Left lobe of liver (tissue), 2 donors: ENCODE results near the gene ATG13. TPM values are rescaled to one million over a fixed set of nuclear protein-coding genes. Genes with fewer than 3 reads are reported as not detected.
"Not testable (repeated sequence)": the region's sequence is repeated elsewhere in the genome, so short reads cannot be mapped to it uniquely, and the experiment has no call there.

Experiments
- ATAC-seq: fragments of 200-7000 bp; cut with Tn5 transposase; one replicate; pipeline ENCODE4 v1.9.1; 2020; ENCODE audit warnings: mild to moderate bottlenecking, moderate library complexity
- DNase-seq: peaks from one replicate; pipeline ENCODE4 v3.0.0-alpha.2; 2020; ENCODE audit warnings: low spot score
- total RNA-seq: library from RNA; stranded (reverse); gene quantifications from one replicate; pipeline ENCODE4 v1.2.1, GENCODE V29; 2021
- donor health status: DM: no; HTN: no; CAD: no; lungs with moderate emphysema.
- donor health status: DM: no; HTN: yes; CAD: no.

ATG13 gene
- total RNA-seq, 1 donor from 2014 or later, result 43.0 TPM

DNA sequence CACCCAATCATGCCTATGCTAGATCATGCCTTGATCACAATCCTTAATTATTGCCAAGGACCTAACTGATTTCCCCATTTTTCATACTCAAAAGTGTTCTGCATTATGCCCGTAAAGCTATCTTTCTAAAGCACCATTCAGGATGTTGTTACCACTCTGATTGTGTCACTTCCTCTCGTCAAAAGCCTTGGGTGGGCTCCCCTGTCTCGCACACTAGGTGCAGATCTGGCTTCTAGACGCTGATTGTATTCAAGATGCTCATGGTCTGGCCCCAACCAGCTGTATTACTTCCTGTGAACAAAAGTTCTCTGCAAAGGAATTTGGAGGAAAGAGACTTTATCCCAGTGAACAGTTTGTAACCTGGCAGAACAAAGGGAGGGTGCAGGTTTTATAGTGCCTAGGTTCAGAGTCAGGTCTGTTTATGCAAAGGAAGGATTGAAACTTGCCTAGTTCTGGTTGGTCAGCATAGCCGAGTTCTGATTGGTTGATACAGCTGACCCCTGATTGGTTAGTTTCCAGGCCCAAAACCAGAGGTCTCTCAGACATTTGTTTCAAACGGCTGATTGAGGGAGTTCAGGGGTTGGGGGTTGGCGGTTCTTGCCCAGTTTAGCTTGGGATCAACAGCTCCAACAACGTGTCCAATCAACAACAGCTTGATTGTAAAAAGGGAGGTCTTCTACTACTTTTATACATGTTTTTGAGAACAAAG is 25.4 kb downstream of the ATG13 start:
- ATAC-seq (no peak), DNase-seq (no peak)

GRCh38 chr11:46643531-46643930 is 26.2 kb downstream of the ATG13 start:
- ATAC-seq (no peak), DNase-seq (no peak)

DNA sequence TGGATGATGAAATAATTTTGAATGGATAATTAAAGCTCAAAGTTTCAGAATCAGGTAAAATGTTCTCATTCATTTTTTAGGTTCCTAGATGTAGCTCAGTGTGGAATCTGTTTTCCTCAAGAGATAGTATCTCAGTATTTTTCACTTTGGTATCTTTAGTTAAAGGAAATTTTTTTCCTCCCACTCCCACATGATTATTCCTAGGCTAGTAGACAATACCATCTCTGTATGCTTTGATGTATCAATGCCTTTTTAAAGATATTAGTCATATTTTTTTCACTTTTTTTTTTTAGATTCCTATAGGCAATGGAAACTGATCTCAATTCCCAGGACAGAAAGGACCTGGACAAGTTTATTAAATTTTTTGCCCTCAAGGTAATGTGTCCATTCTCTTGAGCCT is 26.6 kb downstream of the ATG13 start:
- ATAC-seq (no peak), DNase-seq (no peak)

- peak; percentile 68 for DNase-seq
- ATAC-seq, result peak; percentile 96
Observed at GRCh38 chr11:46649180-46649738, 31.9 kb downstream of the ATG13 start.

DNA sequence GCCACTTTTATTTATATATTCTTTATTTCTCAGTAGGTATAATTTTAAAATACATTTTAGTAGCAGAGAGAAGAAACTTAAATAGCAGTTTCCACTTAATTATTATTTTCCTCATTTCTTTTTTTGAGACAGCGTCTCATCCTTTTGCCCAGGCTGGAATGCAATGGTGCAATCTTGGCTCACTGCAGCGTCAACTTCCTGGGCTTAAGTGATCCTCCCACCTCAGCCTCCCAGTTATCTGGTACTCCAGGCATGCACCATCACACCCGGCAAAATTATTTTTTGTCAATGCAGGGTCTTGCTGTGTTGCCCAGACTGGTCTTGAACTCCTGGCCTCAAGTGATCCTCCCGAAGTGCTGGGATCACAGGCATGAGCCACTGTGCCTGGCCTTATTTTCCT is 38.3 kb downstream of the ATG13 start:
- DNase-seq, result no peak
- no peak for ATAC-seq

DNA sequence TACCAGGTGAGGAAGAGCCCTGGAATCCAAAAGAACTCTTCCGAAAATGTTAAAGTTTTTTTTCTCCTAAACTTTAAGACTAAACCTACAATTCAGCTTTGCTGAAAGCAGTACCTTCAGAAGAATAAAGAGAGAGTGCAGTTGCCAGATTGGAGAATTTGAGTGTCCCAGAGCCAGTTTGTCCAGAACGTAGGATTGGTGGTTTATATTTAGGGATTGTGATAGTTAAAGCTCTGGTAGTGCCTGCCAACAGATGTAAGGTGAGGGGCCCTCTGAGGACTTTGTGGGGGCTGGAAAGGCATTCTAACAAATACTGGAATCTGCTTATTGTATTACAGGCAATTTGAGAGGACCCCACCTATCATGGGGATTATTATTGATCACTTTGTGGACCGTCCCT is 39.8 kb downstream of the ATG13 start:
- no peak for DNase-seq
- no peak for ATAC-seq

DNA sequence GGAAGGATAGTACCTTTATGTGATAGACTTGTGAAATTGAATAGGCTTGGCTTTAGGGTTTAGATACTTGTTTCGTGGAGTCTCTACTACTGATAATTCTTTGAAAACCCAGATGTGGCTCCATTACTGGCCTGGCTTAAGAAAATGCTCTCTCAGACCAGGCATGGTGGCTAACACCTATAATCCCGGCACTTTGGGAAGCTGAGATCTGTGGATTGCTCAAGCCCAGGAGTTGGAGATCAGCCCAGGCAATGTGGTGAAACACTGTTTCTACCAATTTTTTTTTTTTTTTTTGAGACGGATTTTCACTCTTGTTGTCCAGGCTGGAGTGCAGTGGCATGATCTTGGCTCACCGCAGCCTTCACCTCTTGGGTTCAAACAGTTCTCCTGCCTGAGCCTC is 40.9 kb downstream of the ATG13 start:
- peak; percentile 77 for DNase-seq
- peak; percentile 89 for ATAC-seq

DNA sequence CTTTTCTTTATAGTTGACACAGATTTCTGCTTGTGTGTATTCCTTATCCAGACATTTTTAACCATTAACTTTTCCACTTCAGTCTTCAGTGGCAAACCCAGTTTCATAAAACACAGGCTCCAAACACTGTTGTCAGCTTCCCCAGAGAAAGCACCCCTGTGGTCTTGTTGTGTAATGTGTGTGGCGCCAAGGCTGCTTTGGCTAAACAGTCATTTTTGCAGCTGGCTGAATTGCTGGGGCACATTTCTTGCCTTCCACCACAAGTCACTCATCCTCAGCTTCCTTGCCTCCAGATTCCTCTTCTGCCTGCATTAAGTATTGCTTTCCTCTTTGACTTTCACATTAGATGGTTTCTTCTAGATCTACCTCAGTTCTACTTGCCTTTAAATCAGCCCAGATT is 42.6 kb downstream of the ATG13 start:
- DNase-seq (no peak), ATAC-seq (peak; percentile 25)

DNA sequence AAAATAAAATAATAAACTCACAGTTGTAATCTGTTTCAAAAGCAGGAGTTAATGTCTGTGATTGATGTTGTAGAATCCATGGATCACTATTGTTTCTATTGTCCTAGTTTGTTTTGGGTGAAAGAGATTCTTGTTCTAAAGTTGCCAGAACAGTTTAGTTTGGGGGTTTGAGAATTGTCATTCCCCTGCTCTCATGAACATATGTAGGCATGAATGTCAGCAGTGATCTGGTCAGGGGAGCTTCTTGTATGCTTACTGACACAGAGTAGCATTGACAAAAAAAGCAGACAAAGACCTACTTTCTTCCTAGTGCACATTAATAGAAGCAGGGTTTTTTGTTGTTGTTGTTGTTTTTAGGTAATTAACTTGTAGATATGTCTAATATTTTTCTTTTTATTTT is 44.5 kb downstream of the ATG13 start:
- ATAC-seq (no peak), DNase-seq (no peak)

DNA sequence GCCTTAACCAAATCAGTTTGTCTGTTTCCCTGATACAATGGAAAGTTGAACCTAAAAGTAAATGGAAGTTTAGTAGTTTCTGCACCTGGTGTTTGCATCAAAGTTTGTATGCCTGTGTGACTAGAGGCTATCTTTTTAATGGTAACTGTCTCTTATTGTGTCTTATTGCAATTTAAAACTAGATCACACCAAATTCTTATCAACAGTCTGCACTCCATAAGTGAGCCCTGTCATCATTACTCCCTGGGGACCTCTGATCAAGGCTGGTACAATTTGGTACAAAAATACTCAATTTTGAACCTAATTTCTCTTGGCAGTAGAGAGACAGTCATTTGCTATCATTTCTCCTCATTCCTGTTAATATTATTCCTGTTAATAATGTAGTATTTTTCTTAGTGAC is 45.0 kb downstream of the ATG13 start:
- ATAC-seq, result no peak
- DNase-seq, result no peak

GRCh38 chr11:46663277-46663940 is 46.1 kb downstream of the ATG13 start:
- DNase-seq, result no peak
- ATAC-seq, result no peak

DNA sequence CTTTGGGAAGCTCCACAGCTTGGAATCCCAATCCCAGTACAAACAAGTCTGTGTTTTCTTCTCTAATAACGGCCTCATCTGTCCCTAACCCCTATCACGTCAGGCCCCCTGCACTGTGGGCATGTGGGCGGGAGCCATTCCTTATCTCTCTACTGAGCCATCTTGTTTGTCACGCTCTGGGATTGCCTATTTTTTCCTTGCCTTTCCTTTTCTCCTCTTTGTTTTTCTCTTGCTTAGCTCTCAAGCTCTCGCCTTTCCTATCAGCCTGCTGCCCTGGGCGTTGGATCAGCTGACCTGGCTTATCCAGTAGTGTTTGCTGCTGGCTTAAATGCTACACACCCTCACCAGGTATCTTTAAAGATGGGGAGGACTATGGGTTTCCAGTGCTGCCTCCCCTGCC is 47.3 kb downstream of the ATG13 start:
- no peak for ATAC-seq
- no peak for DNase-seq

DNA sequence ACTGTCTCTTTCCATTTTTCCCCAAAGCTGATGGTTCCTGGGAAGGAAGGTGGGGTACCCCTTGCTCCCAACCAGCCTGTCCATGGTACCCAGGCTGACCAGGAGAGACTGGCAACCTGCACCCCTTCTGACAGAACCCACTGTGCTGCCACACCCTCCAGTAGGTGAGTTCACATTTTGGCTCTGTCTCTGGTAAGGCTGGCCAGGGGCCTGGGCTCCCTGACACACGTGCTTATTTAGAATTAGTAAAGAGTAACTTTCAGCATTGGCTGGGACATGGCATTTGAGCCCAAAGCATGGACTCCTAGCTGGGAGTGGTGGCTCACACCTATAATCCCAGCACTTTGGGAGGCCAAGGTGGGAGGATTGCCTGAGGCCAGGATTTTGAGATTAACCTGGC is 48.0 kb downstream of the ATG13 start:
- ATAC-seq (no peak), DNase-seq (no peak)

GRCh38 chr11:46666516-46666915 is 49.2 kb downstream of the ATG13 start:
- no peak for ATAC-seq

GRCh38 chr11:46667043-46667481 is 49.7 kb downstream of the ATG13 start:
- DNase-seq (no peak), ATAC-seq (no peak)

More at GRCh38 chr11:46666516-46666915, 49.2 kb downstream of the ATG13 start:
- DNase-seq, result no peak

GRCh38 chr11:46668480-46669085 is 51.2 kb downstream of the ATG13 start:
- no peak for ATAC-seq
- no peak for DNase-seq

GRCh38 chr11:46669711-46670139 is 52.4 kb downstream of the ATG13 start:
- DNase-seq, result no peak
- ATAC-seq, result peak; percentile 68

DNA sequence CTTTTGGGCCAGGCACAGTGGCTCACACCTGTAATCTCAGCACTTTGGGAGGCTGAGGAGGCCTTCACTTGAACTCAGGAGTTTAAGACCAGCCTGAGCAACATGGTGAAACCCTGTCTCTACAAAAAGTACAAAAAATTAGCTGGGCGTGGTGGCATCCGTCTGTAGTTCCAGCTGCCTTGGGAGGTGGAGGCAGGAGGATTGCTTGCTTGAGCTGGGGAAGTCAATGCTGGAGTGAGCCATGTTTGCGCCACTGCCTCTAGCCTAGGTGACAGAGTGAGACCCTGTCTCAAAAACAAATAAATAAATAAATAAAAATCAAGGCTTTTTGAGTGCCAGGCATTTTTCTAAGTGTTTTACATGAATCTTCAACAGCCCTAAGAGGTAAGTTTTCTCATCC is 53.2 kb downstream of the ATG13 start:
- not testable (repeated sequence) for ATAC-seq, DNase-seq

- DNase-seq, result no peak
- ATAC-seq, result no peak
Observed at GRCh38 chr11:46671958-46672315, 54.6 kb downstream of the ATG13 start.

DNA sequence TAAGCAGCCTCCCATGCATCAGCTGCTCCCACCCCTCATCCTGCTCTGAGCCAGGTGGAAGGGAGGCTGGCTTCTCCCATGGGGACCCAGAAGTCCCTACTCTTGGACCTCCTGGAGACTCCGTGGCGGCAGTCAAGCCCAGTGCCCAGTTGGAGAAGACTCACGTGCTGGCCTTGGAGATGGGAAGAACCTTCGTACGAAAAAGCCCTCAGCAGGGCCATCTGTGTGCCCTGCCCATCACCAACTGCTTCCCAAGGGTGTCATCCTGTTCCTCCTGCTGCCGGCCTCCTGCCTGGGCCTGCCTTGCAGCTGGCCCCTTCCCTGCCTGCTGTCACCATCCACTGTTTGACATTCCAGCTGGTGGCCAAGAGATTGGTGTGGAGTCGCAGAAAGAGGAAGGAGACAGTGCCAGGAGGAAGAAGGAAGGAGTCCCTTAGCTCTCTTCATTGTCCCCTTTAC is 55.1 kb downstream of the ATG13 start:
- no peak for DNase-seq
- no peak for ATAC-seq

DNA sequence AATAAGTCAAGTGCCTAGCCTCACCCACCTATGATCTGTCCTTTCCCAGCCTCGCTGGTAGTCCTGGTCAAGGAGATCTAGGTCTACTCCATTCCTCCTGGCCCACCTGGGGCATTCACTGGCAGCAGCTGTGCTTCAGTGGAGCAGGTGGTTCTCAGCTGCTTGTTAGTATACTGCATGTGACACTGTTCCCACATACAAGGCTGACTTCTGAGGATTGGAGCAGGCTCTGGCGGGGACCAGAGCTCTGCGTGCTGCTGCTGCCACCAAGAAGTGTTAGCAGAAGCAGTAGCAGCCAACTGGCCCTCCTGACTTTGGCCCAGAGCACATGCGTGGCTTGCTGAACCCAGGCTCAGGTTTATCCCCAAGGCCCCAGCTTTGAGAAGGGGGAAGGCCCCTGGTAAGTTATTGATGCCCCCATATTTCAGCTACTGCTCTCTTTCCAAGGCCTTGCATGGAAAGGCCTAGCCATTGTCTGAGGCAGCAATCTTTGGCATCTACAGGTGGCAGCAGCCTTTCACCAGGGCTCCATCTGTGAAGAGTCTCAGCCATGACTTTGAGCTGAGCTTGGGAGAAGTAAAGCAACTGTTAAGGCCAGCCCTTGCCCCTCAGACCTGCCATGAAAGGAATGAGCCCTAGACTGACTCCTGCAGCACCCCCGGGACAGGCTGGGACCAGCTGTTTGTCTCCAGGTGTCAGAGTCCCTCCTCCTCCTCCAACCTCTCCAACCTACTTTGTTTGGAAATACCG is 56.5 kb downstream of the ATG13 start:
- ATAC-seq, result peak; percentile 5
- DNase-seq, result no peak
